ENCODE measurements around the gene ENPP3.
"Not testable (repeated sequence)": the region's sequence is repeated elsewhere in the genome, so short reads cannot be mapped to it uniquely, and the experiment has no call there.

Gene ENPP3

GRCh38 chr6:131694832-131695426 is 57.8 kb downstream of the ENPP3 start:
- Histone ChIP-seq H3K36me3 (ENCODE audit: insufficient read depth, low read length) (no peaks in the 10 kb centered on the region), H3K27ac (ENCODE audit: low read length) (no peak overlapping the region), H3K4me3 (ENCODE audit: low read depth in 1 of 2, low read length in 2 of 2) (no peak overlapping the region), H3K9me3 (ENCODE audit: insufficient read depth, low read length, severe bottlenecking) (no peaks in the 10 kb centered on the region), H3K4me2 (ENCODE audit: insufficient read depth, low read length) (no peak overlapping the region), H4K20me1 (ENCODE audit: insufficient read depth, low read length) (no peaks in the 10 kb centered on the region), H3K4me1 (ENCODE audit: insufficient read depth, low read length) (no peaks in the 10 kb centered on the region), H3K27me3 (ENCODE audit: insufficient read depth, low read length, poor library complexity) (no peaks in the 10 kb centered on the region), H3K9ac (ENCODE audit: low read depth, low read length) (no peak overlapping the region), H3K79me2 (ENCODE audit: insufficient read depth, low read length) (no peaks in the 10 kb centered on the region), H2AFZ (ENCODE audit: low read depth, low read length) (no peak overlapping the region)
- ATAC-seq (ENCODE audit: insufficient read depth, low read depth) (peak; percentile 88), DNase-seq (peak; percentile 42)
- TF ChIP-seq, protein P1, sequence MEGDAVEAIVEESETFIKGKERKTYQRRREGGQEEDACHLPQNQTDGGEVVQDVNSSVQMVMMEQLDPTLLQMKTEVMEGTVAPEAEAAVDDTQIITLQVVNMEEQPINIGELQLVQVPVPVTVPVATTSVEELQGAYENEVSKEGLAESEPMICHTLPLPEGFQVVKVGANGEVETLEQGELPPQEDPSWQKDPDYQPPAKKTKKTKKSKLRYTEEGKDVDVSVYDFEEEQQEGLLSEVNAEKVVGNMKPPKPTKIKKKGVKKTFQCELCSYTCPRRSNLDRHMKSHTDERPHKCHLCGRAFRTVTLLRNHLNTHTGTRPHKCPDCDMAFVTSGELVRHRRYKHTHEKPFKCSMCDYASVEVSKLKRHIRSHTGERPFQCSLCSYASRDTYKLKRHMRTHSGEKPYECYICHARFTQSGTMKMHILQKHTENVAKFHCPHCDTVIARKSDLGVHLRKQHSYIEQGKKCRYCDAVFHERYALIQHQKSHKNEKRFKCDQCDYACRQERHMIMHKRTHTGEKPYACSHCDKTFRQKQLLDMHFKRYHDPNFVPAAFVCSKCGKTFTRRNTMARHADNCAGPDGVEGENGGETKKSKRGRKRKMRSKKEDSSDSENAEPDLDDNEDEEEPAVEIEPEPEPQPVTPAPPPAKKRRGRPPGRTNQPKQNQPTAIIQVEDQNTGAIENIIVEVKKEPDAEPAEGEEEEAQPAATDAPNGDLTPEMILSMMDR (IDR thresholded peaks at IDR 0.05; ENCODE audit: borderline replicate concordance, extremely low read depth, low read length, poor library complexity, severe bottlenecking): peak; percentile 77
- no peak for TF ChIP-seq EZH2 (IDR thresholded peaks at IDR 0.05; ENCODE audit: borderline replicate concordance, low read depth, low read length, severe bottlenecking)

DNA sequence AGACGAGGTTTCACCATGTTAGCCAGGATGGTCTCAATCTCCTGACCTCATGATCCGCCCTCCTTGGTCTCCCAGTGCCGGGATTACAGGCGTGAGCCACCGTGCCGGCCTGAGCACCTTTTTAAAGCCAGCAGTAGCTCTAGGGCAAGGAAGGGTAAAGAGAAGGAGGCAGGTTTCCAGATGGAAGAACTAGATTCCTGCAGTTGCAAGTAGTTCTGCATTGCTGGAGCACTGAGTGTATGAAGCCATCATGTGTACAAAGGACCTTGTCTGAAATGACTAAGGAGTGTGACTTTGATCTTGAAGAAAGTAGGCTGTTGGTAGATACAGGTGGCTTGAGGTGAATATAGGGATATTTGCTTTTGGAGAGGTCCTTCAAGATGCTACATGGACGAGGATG is 59.9 kb downstream of the ENPP3 start:
- Histone ChIP-seq H3K4me3 (ENCODE audit: low read depth in 1 of 2, low read length in 2 of 2) (no peak overlapping the region), H4K20me1 (ENCODE audit: insufficient read depth, low read length) (no peaks in the 10 kb centered on the region), H3K36me3 (ENCODE audit: insufficient read depth, low read length) (no peaks in the 10 kb centered on the region), H3K4me1 (ENCODE audit: insufficient read depth, low read length) (no peaks in the 10 kb centered on the region), H3K79me2 (ENCODE audit: insufficient read depth, low read length) (no peaks in the 10 kb centered on the region), H3K9me3 (ENCODE audit: insufficient read depth, low read length, severe bottlenecking) (no peaks in the 10 kb centered on the region), H3K27me3 (ENCODE audit: insufficient read depth, low read length, poor library complexity) (no peaks in the 10 kb centered on the region), H3K9ac (ENCODE audit: low read depth, low read length) (no peak overlapping the region), H3K27ac (ENCODE audit: low read length) (no peak overlapping the region), H3K4me2 (ENCODE audit: insufficient read depth, low read length) (no peak overlapping the region), H2AFZ (ENCODE audit: low read depth, low read length) (no peak overlapping the region)
- DNase-seq (no peak), ATAC-seq (ENCODE audit: insufficient read depth, low read depth) (no peak)
- TF ChIP-seq, protein P1 (IDR thresholded peaks at IDR 0.05; ENCODE audit: borderline replicate concordance, extremely low read depth, low read length, poor library complexity, severe bottlenecking): no peak
- TF ChIP-seq EZH2 (IDR thresholded peaks at IDR 0.05; ENCODE audit: borderline replicate concordance, low read depth, low read length, severe bottlenecking): no peak

DNA sequence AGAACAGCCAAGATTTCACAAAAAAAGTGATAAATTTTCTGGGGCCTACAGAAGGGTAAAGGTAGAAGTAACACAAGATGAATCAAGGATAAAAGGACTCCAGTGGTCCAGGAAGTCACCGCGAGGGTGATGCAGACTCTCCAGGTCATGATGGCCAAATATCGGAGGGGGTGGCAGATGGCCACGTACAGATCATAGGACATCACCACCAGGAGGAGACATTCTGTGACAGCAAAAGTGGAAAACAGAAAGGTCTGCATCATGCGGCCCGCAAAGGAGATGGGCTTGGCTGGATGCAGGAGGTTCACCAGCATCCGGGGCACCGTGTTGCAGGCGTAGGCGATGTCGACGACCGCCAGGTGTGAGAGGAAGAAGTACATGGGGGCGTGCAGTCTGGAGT is 63.7 kb downstream of the ENPP3 start:
- H3K36me3 ChIP-seq (ENCODE audit: insufficient read depth, low read length); H4K20me1 ChIP-seq (ENCODE audit: insufficient read depth, low read length); H3K79me2 ChIP-seq (ENCODE audit: insufficient read depth, low read length); H2AFZ ChIP-seq (ENCODE audit: low read depth, low read length); H3K4me3 ChIP-seq (ENCODE audit: low read depth in 1 of 2, low read length in 2 of 2); H3K27ac ChIP-seq (ENCODE audit: low read length); H3K4me2 ChIP-seq (ENCODE audit: insufficient read depth, low read length); H3K9ac ChIP-seq (ENCODE audit: low read depth, low read length); H3K27me3 ChIP-seq (ENCODE audit: insufficient read depth, low read length, poor library complexity); DNase-seq; H3K9me3 ChIP-seq (ENCODE audit: insufficient read depth, low read length, severe bottlenecking); H3K4me1 ChIP-seq (ENCODE audit: insufficient read depth, low read length); ATAC-seq (ENCODE audit: insufficient read depth, low read depth): not testable (repeated sequence)

DNA sequence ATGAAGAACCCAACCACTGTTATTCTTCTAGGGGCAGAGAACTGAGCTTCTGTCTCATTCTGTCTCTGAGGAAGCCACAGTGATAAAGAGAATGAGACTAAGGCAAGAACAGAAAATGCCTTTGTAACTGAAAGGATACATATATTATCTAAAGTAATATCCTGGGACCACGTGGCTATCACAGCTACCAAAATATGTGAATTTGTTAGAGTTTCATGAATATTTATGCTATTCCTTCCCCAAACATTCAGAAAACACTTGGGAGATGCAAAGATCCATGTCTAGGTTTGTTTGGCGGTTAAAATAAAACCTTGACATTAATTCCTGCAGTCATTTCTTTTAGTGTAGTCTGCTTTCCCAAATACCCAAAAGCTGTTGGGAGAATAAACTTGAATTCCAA is 66.8 kb downstream of the ENPP3 start:
- H3K36me3 ChIP-seq (ENCODE audit: insufficient read depth, low read length); DNase-seq; H3K4me1 ChIP-seq (ENCODE audit: insufficient read depth, low read length); H2AFZ ChIP-seq (ENCODE audit: low read depth, low read length); H4K20me1 ChIP-seq (ENCODE audit: insufficient read depth, low read length); H3K79me2 ChIP-seq (ENCODE audit: insufficient read depth, low read length); H3K4me2 ChIP-seq (ENCODE audit: insufficient read depth, low read length); H3K9ac ChIP-seq (ENCODE audit: low read depth, low read length); H3K27me3 ChIP-seq (ENCODE audit: insufficient read depth, low read length, poor library complexity); H3K9me3 ChIP-seq (ENCODE audit: insufficient read depth, low read length, severe bottlenecking); H3K4me3 ChIP-seq (ENCODE audit: low read depth in 1 of 2, low read length in 2 of 2); ATAC-seq (ENCODE audit: insufficient read depth, low read depth); H3K27ac ChIP-seq (ENCODE audit: low read length): not testable (repeated sequence)

DNA sequence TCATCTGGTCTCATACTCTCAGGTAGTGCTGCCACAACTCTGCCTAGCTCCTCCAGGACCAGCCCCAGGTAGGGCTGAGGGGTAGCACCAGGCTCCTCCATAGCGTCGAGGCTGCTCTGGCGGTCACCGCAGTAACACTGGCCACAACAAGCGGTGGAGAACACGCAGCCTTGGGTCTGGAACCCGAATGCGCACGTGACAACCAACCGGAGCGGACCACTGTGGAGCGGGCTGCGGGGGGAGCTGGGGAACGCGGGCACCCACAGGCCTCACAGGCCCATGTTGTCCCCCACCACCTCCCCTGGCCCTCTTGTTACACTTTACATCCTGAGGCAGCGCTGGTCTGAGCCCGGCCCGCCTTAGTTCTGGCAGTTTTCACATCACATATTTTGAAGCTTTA is 73.8 kb downstream of the ENPP3 start, which contains the start of gene CTAGE9:
TSS of gene CTAGE9 (minus strand) at position 101 of the 400 bp plus-strand sequence. CDS start at position 101, 0 bp downstream.
- not testable (repeated sequence) for H3K9ac ChIP-seq (ENCODE audit: low read depth, low read length); DNase-seq; H3K79me2 ChIP-seq (ENCODE audit: insufficient read depth, low read length); H3K4me2 ChIP-seq (ENCODE audit: insufficient read depth, low read length); H2AFZ ChIP-seq (ENCODE audit: low read depth, low read length); H3K9me3 ChIP-seq (ENCODE audit: insufficient read depth, low read length, severe bottlenecking); H3K4me3 ChIP-seq (ENCODE audit: low read depth in 1 of 2, low read length in 2 of 2); ATAC-seq (ENCODE audit: insufficient read depth, low read depth); H3K27ac ChIP-seq (ENCODE audit: low read length); H3K27me3 ChIP-seq (ENCODE audit: insufficient read depth, low read length, poor library complexity); H4K20me1 ChIP-seq (ENCODE audit: insufficient read depth, low read length); H3K4me1 ChIP-seq (ENCODE audit: insufficient read depth, low read length); H3K36me3 ChIP-seq (ENCODE audit: insufficient read depth, low read length)

- H3K9ac ChIP-seq (ENCODE audit: low read depth, low read length); H3K27ac ChIP-seq (ENCODE audit: low read length); H3K4me1 ChIP-seq (ENCODE audit: insufficient read depth, low read length); H3K4me3 ChIP-seq (ENCODE audit: low read depth in 1 of 2, low read length in 2 of 2); H2AFZ ChIP-seq (ENCODE audit: low read depth, low read length); ATAC-seq (ENCODE audit: insufficient read depth, low read depth); H3K79me2 ChIP-seq (ENCODE audit: insufficient read depth, low read length); H3K9me3 ChIP-seq (ENCODE audit: insufficient read depth, low read length, severe bottlenecking); DNase-seq; H3K27me3 ChIP-seq (ENCODE audit: insufficient read depth, low read length, poor library complexity); H3K4me2 ChIP-seq (ENCODE audit: insufficient read depth, low read length); H4K20me1 ChIP-seq (ENCODE audit: insufficient read depth, low read length); H3K36me3 ChIP-seq (ENCODE audit: insufficient read depth, low read length): not testable (repeated sequence)
Observed at GRCh38 chr6:131715567-131715966, 78.5 kb downstream of the ENPP3 start.

All from DND-41 (cell line).